HG03039 (cell line): ENCODE measurements around the gene NOP53.
"Not testable (repeated sequence)": the region's sequence is repeated elsewhere in the genome, so short reads cannot be mapped to it uniquely, and the experiment has no call there.

Experiments used
- ATAC-seq: cut with Tn5 transposase; IDR thresholded peaks from one replicate; pipeline ENCODE4 v1.9.1; 2021; ENCODE audit warnings: mild to moderate bottlenecking, moderate library complexity; ENCODE audit not compliant: unreplicated experiment

Gene NOP53

DNA sequence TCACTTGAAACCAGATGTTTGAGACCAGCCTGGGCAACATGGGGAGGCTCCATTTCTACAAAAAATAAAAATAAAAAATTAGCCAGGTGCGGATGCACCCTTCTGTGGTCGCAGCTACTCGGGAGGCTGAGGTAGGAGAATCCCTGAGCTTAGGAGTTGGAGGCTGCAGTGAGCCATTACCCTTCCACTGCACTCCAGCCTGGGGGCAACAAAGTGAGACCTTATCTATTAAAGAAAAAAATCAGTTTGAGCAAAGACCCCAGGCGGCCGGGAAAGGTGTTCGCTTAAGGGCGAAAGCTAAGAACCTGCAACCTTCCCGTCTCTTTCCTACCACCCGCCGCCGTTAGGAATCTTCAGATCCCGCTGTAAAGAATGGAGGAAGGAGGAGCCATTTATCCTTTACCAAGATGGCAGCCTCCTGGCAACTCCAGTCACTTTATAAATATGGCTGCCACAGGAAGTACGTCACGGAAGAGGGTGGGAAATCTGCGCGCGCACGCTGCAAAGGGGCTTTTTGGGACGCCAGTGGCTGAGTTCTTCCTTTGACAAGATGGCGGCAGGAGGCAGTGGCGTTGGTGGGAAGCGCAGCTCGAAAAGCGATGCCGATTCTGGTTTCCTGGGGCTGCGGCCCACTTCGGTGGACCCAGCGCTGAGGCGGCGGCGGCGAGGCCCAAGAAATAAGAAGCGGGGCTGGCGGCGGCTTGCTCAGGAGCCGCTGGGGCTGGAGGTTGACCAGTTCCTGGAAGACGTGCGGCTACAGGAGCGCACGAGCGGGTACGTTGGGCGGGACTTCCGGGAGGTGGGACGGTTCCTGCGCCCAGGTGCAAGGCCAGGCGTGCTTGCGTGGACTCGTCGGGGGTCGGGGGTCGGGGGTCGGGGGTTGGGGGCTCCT, at the start of gene NOP53:
Gene NOP53, plus strand, starts transcription at position 537 of the 892 bp plus-strand sequence. Its CDS starts 14 bp downstream, at position 551.
- ATAC-seq, result peak; percentile 68

GRCh38 chr19:47696635-47697034, 48.7 kb upstream of the NOP53 start:
- no peak for ATAC-seq

DNA sequence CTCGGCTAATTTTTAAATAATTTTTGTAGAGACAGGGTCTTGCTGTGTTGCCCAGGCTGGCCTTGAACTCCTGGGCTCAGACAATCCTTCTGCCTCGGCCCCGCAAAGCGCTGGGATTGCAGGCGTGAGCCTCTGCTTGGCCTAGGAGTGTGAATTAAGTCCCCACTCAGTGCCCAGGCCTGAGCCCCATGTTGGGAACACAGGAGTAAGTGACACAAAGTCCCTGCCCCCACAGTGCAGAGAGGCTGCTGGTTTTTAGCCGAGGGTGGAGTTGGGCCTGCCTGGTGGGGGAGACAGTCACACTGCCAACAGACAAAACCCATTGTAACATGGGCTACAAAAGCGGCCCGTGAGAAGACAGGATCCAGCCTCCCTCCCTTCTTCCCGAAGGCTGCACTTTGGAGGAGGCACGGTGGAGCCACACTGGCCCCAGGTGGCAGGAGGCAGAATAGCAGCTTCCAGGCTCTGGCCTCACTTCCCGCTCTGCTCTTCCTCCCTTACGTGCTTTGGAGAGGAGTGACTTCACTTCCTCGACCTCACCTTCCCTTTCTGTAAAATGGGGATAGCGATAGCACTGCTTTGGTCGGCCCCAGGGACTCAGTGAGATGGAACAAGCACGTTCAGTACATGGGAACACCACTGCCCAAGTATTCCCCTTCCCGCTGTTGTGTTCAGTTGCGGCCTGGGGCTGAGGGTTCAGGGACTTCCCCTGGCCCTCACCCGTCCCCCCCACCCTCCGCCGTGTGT, 47.3 kb upstream of the NOP53 start:
- ATAC-seq, result no peak

- ATAC-seq, result no peak
Observed at GRCh38 chr19:47698631-47699359, 46.6 kb upstream of the NOP53 start.

DNA sequence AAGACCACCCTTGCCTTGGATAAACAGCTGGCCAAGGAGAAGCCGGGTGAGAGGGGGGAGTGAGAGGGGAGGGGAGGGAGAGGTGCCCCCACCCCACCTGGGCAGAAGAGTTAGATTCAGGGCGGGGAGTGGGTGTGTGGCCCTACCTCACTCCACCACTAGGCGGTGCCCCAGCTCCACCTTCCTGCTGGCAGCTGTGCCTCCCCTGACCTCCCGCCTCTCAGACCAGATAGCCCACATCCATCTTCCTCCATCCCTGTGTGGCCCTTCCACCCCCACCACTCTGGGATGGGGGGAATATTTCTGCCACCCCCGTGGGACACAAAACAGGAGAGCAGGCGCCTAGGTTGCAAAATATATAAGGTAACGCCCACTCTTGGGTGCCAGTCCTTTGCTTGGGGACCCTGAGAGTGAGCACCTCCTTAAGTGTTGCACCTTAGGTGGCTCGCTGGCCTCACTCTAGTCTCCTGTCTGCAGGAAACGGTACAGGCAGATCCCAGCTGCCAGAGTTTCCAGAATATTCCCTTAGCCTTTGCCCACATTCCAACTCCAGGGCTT, 45.9 kb upstream of the NOP53 start:
- no peak for ATAC-seq

DNA sequence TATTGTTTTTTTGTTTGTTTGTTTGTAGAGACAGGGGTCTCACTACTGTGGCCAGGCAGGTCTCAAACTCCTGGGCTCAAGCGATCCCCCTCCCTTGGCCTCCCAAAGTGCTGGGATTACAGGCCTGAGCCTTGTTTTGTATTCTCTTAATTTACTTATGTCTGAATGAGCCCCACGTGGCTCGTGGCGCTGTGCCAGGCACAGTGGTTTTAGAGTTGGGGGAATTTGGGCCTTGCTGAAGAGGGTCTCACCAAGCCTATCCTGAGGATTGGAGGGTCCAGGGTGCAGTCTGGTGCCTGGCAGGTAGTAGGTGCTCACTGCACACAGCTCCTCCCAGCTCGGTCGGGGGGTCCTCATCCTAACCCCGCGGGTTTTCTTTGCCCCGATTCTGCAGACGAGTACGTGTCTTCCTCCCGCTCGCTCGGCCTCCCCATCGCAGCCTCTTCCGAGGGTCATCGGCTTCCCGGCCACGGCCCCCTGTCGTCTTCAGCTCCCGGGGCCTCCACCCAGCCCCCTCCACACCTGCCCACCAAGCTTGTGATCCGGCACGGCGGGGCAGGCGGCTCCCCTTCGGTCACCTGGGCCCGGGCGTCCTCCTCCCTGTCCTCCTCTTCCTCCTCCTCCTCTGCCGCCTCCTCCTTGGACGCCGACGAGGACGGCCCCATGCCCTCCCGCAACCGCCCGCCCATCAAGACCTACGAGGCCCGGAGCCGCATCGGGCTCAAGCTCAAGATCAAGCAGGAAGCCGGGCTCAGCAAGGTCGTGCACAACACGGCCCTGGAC, 44.2 kb upstream of the NOP53 start:
- no peak for ATAC-seq

GRCh38 chr19:47701717-47702552, 43.4 kb upstream of the NOP53 start:
- no peak for ATAC-seq

- no peak for ATAC-seq
Observed at GRCh38 chr19:47702671-47703070, 42.7 kb upstream of the NOP53 start.

DNA sequence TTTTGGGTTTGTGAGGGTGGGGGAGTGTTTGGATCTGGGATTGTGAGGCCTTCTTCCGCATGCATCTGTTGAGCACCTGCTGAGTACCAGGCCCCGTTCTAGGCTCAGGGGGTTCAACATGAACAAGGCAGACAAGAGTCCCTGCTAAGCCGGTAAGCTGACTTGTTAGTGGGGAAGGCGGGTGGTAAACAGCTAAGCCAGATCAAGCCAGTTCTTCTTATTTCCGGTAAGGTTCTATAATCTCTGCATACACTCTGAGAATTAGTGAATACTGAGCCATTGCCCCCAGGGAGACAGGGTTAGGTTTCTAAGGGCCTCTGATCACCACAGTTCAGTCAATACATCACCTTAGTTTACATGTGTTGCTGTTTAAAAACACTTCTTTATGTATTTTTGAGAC, 42.0 kb upstream of the NOP53 start:
- ATAC-seq, result no peak

DNA sequence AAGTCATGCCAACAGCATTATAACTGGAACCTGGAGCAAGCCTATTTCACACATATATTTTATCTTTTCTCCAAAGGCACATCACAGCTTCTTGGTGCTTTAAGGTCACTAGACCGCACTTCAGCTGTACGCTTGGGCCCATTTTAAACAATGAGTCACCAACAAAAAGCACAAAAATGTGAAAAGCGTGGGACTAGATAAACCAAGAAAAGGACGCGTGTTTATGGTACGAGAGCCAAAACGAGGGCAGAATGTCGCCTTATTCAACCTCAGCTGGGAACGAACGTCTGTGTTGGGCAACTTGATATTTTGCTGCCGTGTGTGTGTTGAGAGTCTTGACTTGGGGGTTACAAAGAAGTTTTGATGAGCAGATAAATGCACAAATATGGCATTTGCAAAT, 41.3 kb upstream of the NOP53 start:
- no peak for ATAC-seq

- no peak for ATAC-seq
Observed at GRCh38 chr19:47704656-47705055, 40.7 kb upstream of the NOP53 start.

DNA sequence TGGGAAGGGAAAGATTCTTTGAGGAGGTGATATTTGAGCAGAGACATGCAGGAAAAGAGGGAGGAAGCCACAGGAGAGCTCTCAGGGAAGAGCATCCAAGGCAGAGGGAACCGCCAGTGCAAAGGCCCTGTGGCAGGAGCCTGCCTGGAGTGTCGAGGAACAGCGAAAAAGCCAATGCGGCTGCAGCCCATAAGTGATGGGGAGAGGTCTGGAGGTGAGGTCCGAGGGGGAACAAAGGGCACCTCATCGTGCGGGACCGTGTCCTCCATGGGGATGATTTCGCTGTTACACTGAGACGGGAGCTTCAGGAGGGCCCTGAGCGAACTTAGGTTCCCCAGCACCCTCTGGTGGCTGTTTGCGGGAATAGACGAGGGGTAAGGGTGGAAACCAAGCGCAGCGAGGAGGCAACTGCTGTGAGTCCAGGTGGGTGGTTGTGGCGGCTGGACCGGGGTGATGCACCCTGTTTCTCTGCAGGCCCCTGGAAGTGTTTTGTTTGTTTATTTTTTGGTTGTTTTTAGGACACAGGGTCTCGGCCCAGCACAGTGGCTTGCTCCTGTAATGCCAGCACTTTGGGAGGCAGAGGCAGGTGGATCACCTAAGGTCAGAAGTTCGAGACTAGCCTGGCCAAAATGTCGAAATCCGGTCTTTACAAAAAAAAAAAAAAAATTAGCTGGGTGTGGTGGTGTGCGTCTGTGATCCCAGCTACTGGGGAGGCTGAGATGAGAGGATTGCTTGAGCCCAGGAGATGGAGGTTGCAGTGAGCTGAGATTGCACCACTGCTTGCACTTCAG, 38.0 kb upstream of the NOP53 start:
- no peak for ATAC-seq

DNA sequence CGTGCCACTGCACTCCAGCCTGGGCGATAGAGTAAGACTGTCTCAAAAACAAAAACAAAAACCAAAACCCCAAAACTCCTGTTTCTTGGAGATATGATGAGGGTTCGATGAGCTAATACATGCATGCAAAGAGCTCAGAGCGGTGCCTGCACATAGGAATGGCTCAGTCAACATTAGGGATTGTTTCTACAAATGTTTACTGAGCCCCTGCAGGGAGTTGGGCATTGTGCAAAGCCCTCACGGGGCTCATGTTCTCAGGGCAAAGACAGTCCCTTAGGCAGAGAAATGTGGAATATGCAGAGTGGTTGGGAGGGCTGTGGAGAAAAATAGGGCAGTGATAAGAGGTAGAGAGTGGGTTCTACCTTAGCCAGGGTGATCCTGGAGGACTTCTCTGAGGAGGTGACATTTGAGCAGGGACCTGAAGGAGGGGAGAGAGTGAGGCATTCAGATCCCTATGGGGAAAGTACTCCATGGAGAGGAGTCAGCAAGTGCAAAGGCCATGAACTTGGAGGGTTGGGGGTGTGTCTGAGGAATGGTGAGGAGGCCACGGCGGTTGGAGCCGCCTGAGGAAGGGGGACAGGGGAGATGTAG, 33.6 kb upstream of the NOP53 start:
- ATAC-seq, result no peak

GRCh38 chr19:47713046-47714021, 32.0 kb upstream of the NOP53 start, which contains the start of gene EHD2:
TSS of gene EHD2 (plus strand) at chr19:47713422. CDS start at chr19:47716613, 3,191 bp downstream.
- ATAC-seq, result no peak

- ATAC-seq, result no peak
Observed at GRCh38 chr19:47714339-47714738, 31.0 kb upstream of the NOP53 start.

DNA sequence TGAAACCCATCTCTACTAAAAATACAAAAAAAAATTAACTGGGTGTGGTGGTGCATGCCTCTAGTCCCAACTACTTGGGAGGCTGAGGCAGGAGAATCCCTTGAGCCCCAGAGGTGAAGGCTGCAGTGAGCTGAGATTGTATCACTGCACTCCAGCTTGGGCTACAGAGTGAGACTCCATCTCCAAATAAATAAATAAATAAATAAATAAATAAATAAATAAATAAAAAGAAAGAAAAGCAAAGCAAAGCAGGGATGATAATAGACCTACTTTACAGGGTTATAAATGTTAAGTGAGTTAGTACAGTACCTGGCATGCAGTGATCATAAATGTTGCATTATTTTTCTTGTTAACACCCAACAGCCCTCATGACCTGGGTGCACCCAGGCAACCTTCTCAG, 30.5 kb upstream of the NOP53 start:
- not testable (repeated sequence) for ATAC-seq
